Stomach (tissue), 9 donors: ENCODE results near the gene XRCC1. TPM values are rescaled to one million over a fixed set of nuclear protein-coding genes. Genes with fewer than 3 reads are reported as not detected.
A peak's percentile ranks its signal among the peaks of the same experiment; 100 is the strongest.

Source experiments
- DNase-seq, 2 donors: peaks; one replicate each; pipeline versions ENCODE4 v3.0.0 to v3.0.0-alpha.2; 2013 to 2019
- H3K27ac ChIP-seq, 5 donors: fragments of 200-600 bp in 4 of 5; sonication (generic) in 4 of 5; one replicate each; pipeline ENCODE4 v1.5.1; 2013 to 2019; ENCODE audit warnings: mild to moderate bottlenecking in 1 of 5, moderate library complexity in 1 of 5
- H3K27me3 ChIP-seq, 3 donors: fragments of 200-600 bp; sonication (generic); one replicate each; pipeline ENCODE4 v1.5.1; 2017 to 2019; ENCODE audit warnings: mixed run types in 1 of 3
- H3K36me3 ChIP-seq, 4 donors: fragments of 200-600 bp; sonication (generic); 1 replicate in 3 of 4; 2 replicates in 1 of 4; pipeline ENCODE4 v1.5.1; 2016 to 2019
- H3K4me1 ChIP-seq, 4 donors: fragments of 200-600 bp; sonication (generic); one replicate each; pipeline ENCODE4 v1.5.1; 2016 to 2019
- H3K4me3 ChIP-seq, 4 donors: fragments of 200-600 bp; sonication (generic) in 3 of 4; one replicate each; pipeline ENCODE4 v1.5.1; 2016 to 2019; ENCODE audit warnings: mild to moderate bottlenecking in 1 of 4
- H3K9me3 ChIP-seq, 4 donors: fragments of 200-600 bp; sonication (generic); one replicate each; pipeline ENCODE4 v1.5.1; 2016 to 2019
- CTCF ChIP-seq, 7 experiments: fragments of 450-650 bp in 4 of 7; fragments of 200-600 bp in 3 of 7; sonication (generic) in 3 of 7; IDR thresholded peaks; one replicate each; pipeline ENCODE4 v1.5.1; 2016 to 2019; ENCODE audit warnings: antibody characterized with exemption in 7 of 7, control low read depth in 2 of 7, mild to moderate bottlenecking in 1 of 7
- EP300 ChIP-seq: sonication (generic); formaldehyde crosslinking; IDR thresholded peaks from one replicate; pipeline ENCODE4 v1.6.1; 2017; ENCODE audit warnings: antibody characterized with exemption
- POLR2A ChIP-seq, 4 donors: fragments of 450-650 bp; IDR thresholded peaks; one replicate each; pipeline ENCODE4 v1.6.1; 2016; ENCODE audit warnings: antibody characterized with exemption in 4 of 4, control low read depth in 2 of 4, mild to moderate bottlenecking in 1 of 4, moderate library complexity in 1 of 4
- POLR2AphosphoS5 ChIP-seq, 3 donors: sonication (generic); formaldehyde crosslinking; IDR thresholded peaks; one replicate each; pipeline ENCODE4 v1.6.1; 2016; ENCODE audit warnings: antibody characterized with exemption in 3 of 3
- WGBS, 5 donors: extraction: QIAGEN DNeasy Blood & Tissue Kit in 3 of 5; methylation state at CpG; one replicate each; pipeline versions ENCODE4 v1.1.5 to v1.1.7; 2013 to 2018; 5-methylcytosine and 5-hydroxymethylcytosine counted together
- intact Hi-C: fragments of 100-400 bp; cut with DNase I; formaldehyde crosslinking; loops from one replicate; pipeline ENCODE4 v1.15.1; 2023; ENCODE audit warnings: low total_unique reads
- polyA plus RNA-seq, 3 donors: library from polyadenylated mRNA; stranded (reverse); fragments of 200-250 nt; gene quantifications; one replicate each; pipeline ENCODE4 v1.2.3, GENCODE V29; 2013
- total RNA-seq, 5 donors: library from RNA; depleted of rRNA; stranded (reverse); fragments of >200 nt; gene quantifications; one replicate each; pipeline versions ENCODE4 v1.1.0 to v1.2.3, GENCODE V29; 2014 to 2016
- donor health status: healthy with polysubstance abuse.
- donor health status: Bipolar disorder and iron deficiency.
- donor health status: healthy.

Gene XRCC1
- total and polyA plus RNA-seq, 8 donors, result 10.8 to 42.5 (median 17.4) TPM

GRCh38 chr19:43570174-43570791 lies 5.0 kb downstream of the XRCC1 start:
- no peak overlapping the region for H3K4me3 ChIP-seq
- H3K27me3 ChIP-seq, result no peaks in the 10 kb centered on the region
- WGBS, 5 donors, result 78 to 92% (median 85%) methylated on average over 5 of the region's 5 CpGs
- no peak overlapping the region for H3K27ac ChIP-seq
- H3K4me1 ChIP-seq, result peaks cover 7 to 40% (median 22%) of the 10 kb centered on the region in 4 donors
- H3K36me3 ChIP-seq, result peaks cover 0 to 30% (median 8%) of the 10 kb centered on the region in 4 donors
- H3K9me3 ChIP-seq, result no peaks in the 10 kb centered on the region
- no peak for TF ChIP-seq POLR2A (IDR thresholded peaks at IDR 0.05)
- TF ChIP-seq CTCF (IDR thresholded peaks at IDR 0.05), result no peak
- TF ChIP-seq POLR2AphosphoS5 (IDR thresholded peaks at IDR 0.05), result no peak
- no peak for TF ChIP-seq EP300
- intact Hi-C loops, result no loop called here
- DNase-seq, result no peak

DNA sequence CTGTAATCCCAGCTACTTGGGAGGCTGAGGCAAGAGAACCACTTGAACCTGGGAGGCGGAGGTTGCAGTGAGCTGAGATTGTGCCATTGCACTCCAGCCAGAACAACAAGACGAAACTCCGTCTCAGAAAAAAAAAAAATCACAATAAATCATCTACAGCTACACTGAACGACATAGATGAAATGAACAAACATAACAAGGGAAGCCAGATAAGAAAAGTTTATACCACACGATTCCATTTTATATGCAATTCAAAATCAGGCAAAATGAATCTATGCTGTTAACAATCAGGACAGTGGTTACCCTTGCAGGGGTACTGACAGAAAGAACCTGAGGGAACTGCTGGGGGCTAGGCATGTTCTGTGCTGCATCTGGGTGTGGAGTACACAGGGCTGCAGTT lies 5.7 kb downstream of the XRCC1 start:
- TF ChIP-seq CTCF (IDR thresholded peaks at IDR 0.05) (no peak), POLR2AphosphoS5 (IDR thresholded peaks at IDR 0.05) (no peak), POLR2A (IDR thresholded peaks at IDR 0.05) (no peak), EP300 (no peak)
- Histone ChIP-seq H3K27me3 (no peaks in the 10 kb centered on the region), H3K4me3 (no peak overlapping the region), H3K9me3 (no peaks in the 10 kb centered on the region), H3K27ac (no peak overlapping the region), H3K36me3 (peaks cover 0 to 30% (median 8%) of the 10 kb centered on the region in 4 donors), H3K4me1 (peaks cover 4 to 34% (median 18%) of the 10 kb centered on the region in 4 donors)
- no peak for DNase-seq
- 65 to 80% (median 73%) methylated on average over 5 of the region's 5 CpGs for WGBS, 5 donors
- intact Hi-C loops, result no loop called here

DNA sequence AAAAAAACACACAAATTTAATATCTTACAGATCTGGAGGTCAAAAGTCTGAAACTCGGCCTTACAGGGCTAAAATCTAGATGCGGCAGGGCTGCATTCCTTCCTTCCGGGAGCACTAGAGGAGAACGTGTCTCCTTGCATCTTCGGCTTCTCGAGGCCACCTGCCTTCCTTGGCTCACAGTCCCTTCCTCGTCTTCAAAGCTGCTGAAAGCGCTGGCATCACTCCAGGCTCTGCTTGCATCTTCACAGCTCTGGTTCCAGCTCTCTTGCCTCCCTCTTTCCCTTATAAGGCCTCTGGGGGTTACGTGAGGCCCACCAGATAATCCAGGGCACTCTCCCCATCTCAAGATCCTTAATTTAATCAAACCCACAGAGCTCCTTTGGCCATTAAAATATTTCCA lies 10.5 kb downstream of the XRCC1 start:
- H3K36me3 ChIP-seq, result peaks cover 8 to 23% (median 16%) of the 10 kb centered on the region in 4 donors
- H3K27ac ChIP-seq, result no peak overlapping the region
- WGBS, 5 donors, result 68 to 82% (median 73%) methylated on average over 9 of the region's 9 CpGs
- H3K4me1 ChIP-seq, result peaks cover 0 to 25% (median 10%) of the 10 kb centered on the region in 4 donors
- no peaks in the 10 kb centered on the region for H3K9me3 ChIP-seq
- intact Hi-C loops, result no loop called here
- H3K27me3 ChIP-seq, result no peaks in the 10 kb centered on the region
- H3K4me3 ChIP-seq, result no peak overlapping the region
- TF ChIP-seq POLR2A (IDR thresholded peaks at IDR 0.05) (no peak), CTCF (IDR thresholded peaks at IDR 0.05) (no peak), EP300 (no peak), POLR2AphosphoS5 (IDR thresholded peaks at IDR 0.05) (no peak)
- no peak for DNase-seq

- Histone ChIP-seq H3K27ac (peak overlapping the region in 1 of 5 donors; percentile 78), H3K4me1 (peaks cover 0 to 25% (median 10%) of the 10 kb centered on the region in 4 donors), H3K4me3 (no peak overlapping the region), H3K9me3 (no peaks in the 10 kb centered on the region), H3K36me3 (peaks cover 8 to 31% (median 21%) of the 10 kb centered on the region in 4 donors), H3K27me3 (no peaks in the 10 kb centered on the region)
- DNase-seq, result no peak
- TF ChIP-seq POLR2A (IDR thresholded peaks at IDR 0.05) (no peak), EP300 (no peak), CTCF (IDR thresholded peaks at IDR 0.05) (no peak), POLR2AphosphoS5 (IDR thresholded peaks at IDR 0.05) (no peak)
- intact Hi-C loops, result no loop called here
- 91 to 94% (median 92%) methylated on average over 10 of the region's 10 CpGs for WGBS, 5 donors
These were observed 11.4 kb downstream of the XRCC1 start for GRCh38 chr19:43563816-43564457.
